ENCODE data around the gene LRCH1.

Gene LRCH1

DNA sequence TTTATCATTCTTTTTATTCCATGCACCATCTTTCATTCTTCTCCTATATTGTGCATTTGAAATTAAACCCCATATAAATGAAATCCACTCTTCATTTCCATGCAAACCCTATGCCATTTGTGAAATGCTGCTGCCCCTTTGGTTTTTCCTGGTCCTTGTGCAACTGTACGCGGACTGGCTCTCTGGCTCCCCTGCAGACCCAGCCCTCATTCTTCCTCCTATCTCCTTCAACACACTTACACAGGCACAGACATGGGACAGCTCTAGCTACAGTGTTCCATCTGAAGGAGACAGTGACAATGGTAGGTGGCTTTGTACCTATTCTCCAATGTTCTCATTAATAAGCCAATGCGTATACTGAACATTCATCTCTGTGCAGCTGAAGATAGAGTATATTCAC is 162.4 kb downstream of the LRCH1 start:
- Histone ChIP-seq H3K4me3 (ENCODE audit: low read length in 2 of 2) (no peak overlapping the region), H3K9me3 (replicated peaks in 1 of 2; ENCODE audit: control insufficient read depth in 2 of 2, insufficient read depth in 1 of 2, low read depth in 1 of 2, low read length in 2 of 2) (no peaks in the 10 kb centered on the region), H2BK15ac (ENCODE audit: low read length) (no peak overlapping the region), H3K9ac (ENCODE audit: low read depth, low read length, poor library complexity) (no peak overlapping the region), H3K36me3 (replicated peaks in 1 of 2; ENCODE audit: control insufficient read depth in 2 of 2, insufficient read depth in 2 of 2, low read length in 2 of 2) (peaks cover 0 to 32% of the 10 kb centered on the region in 2 donors), H4K8ac (ENCODE audit: low read depth, low read length) (no peak overlapping the region), H3K4ac (ENCODE audit: low read length) (no peak overlapping the region), H3K18ac (ENCODE audit: low read length) (no peak overlapping the region), H3K27ac (replicated peaks; ENCODE audit: low read length) (no peak overlapping the region), H3K4me1 (ENCODE audit: control insufficient read depth in 2 of 2, insufficient read depth in 1 of 2, low read depth in 1 of 2, low read length in 2 of 2) (no peaks in the 10 kb centered on the region), H3K14ac (ENCODE audit: low read length) (no peak overlapping the region), H2BK5ac (ENCODE audit: low read length) (no peak overlapping the region), H3K23ac (ENCODE audit: low read depth, low read length, poor library complexity) (no peak overlapping the region), H2AK5ac (ENCODE audit: low read depth, low read length) (no peak overlapping the region), H3K27me3 (ENCODE audit: control insufficient read depth in 3 of 3, insufficient read depth in 3 of 3, low read depth in 1 of 3, low read length in 3 of 3) (no peaks in the 10 kb centered on the region), H2AFZ (ENCODE audit: low read length) (no peak overlapping the region), H2BK120ac (ENCODE audit: low read depth, low read length) (no peak overlapping the region), H4K91ac (ENCODE audit: low read depth, low read length, poor library complexity) (no peak overlapping the region), H2BK12ac (ENCODE audit: low read length) (no peak overlapping the region), H3K4me2 (ENCODE audit: insufficient read depth, low read length, poor library complexity, severe bottlenecking) (no peak overlapping the region), H3K79me1 (ENCODE audit: low read depth, low read length) (no peaks in the 10 kb centered on the region)
- no peak for DNase-seq (ENCODE audit: low spot score)
- WGBS, 2 donors (ENCODE audit: extremely low coverage in 2 of 2, insufficient read length in 2 of 2, insufficient replicate concordance in 1 of 2), result no CpG with 5 or more reads among the region's 3 CpGs

GRCh38 chr13:46716821-46717220 is 163.9 kb downstream of the LRCH1 start:
- Histone ChIP-seq H3K4me1 (ENCODE audit: control insufficient read depth in 2 of 2, insufficient read depth in 1 of 2, low read depth in 1 of 2, low read length in 2 of 2) (no peaks in the 10 kb centered on the region), H3K4me3 (ENCODE audit: low read length in 2 of 2) (no peak overlapping the region), H3K4me2 (ENCODE audit: insufficient read depth, low read length, poor library complexity, severe bottlenecking) (no peak overlapping the region), H3K27me3 (ENCODE audit: control insufficient read depth in 3 of 3, insufficient read depth in 3 of 3, low read depth in 1 of 3, low read length in 3 of 3) (no peaks in the 10 kb centered on the region), H2BK5ac (ENCODE audit: low read length) (no peak overlapping the region), H4K8ac (ENCODE audit: low read depth, low read length) (no peak overlapping the region), H3K27ac (replicated peaks; ENCODE audit: low read length) (no peak overlapping the region), H3K9ac (ENCODE audit: low read depth, low read length, poor library complexity) (no peak overlapping the region), H2BK120ac (ENCODE audit: low read depth, low read length) (no peak overlapping the region), H3K14ac (ENCODE audit: low read length) (no peak overlapping the region), H2AFZ (ENCODE audit: low read length) (no peak overlapping the region), H3K18ac (ENCODE audit: low read length) (no peak overlapping the region), H3K9me3 (replicated peaks in 1 of 2; ENCODE audit: control insufficient read depth in 2 of 2, insufficient read depth in 1 of 2, low read depth in 1 of 2, low read length in 2 of 2) (no peaks in the 10 kb centered on the region), H3K36me3 (replicated peaks in 1 of 2; ENCODE audit: control insufficient read depth in 2 of 2, insufficient read depth in 2 of 2, low read length in 2 of 2) (peaks cover 0 to 22% of the 10 kb centered on the region in 2 donors), H3K79me1 (ENCODE audit: low read depth, low read length) (no peaks in the 10 kb centered on the region), H3K23ac (ENCODE audit: low read depth, low read length, poor library complexity) (no peak overlapping the region), H2AK5ac (ENCODE audit: low read depth, low read length) (no peak overlapping the region), H2BK12ac (ENCODE audit: low read length) (no peak overlapping the region), H4K91ac (ENCODE audit: low read depth, low read length, poor library complexity) (no peak overlapping the region), H3K4ac (ENCODE audit: low read length) (no peak overlapping the region), H2BK15ac (ENCODE audit: low read length) (no peak overlapping the region)
- DNase-seq (ENCODE audit: low spot score), result no peak
- no CpG with 5 or more reads among the region's 1 CpG for WGBS, 2 donors (ENCODE audit: extremely low coverage in 2 of 2, insufficient read length in 2 of 2, insufficient replicate concordance in 1 of 2)

DNA sequence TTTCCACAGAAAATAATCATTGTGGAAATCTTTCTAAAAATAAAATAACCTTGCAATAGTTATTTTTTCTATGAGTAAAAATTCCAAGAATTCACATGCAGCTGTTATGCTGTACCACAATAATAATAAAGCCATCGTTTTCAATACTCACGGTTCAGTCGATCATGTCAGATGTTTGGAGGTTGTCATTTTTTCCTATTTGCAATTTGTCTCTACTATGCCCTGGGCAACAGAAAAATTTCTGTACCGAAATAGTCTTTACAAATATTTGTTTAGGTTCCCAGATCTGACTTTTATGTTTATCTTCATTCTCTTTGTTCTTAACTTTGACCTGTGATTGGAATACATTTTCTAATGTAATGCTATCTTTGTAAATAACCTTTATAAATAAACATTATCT is 164.3 kb downstream of the LRCH1 start:
- Histone ChIP-seq H2AFZ (ENCODE audit: low read length) (no peak overlapping the region), H2BK15ac (ENCODE audit: low read length) (no peak overlapping the region), H3K4ac (ENCODE audit: low read length) (no peak overlapping the region), H3K23ac (ENCODE audit: low read depth, low read length, poor library complexity) (no peak overlapping the region), H2BK5ac (ENCODE audit: low read length) (no peak overlapping the region), H3K9ac (ENCODE audit: low read depth, low read length, poor library complexity) (no peak overlapping the region), H3K27me3 (ENCODE audit: control insufficient read depth in 3 of 3, insufficient read depth in 3 of 3, low read depth in 1 of 3, low read length in 3 of 3) (no peaks in the 10 kb centered on the region), H3K4me3 (ENCODE audit: low read length in 2 of 2) (no peak overlapping the region), H3K36me3 (replicated peaks in 1 of 2; ENCODE audit: control insufficient read depth in 2 of 2, insufficient read depth in 2 of 2, low read length in 2 of 2) (peaks cover 0 to 18% of the 10 kb centered on the region in 2 donors), H2BK120ac (ENCODE audit: low read depth, low read length) (no peak overlapping the region), H2BK12ac (ENCODE audit: low read length) (no peak overlapping the region), H3K18ac (ENCODE audit: low read length) (no peak overlapping the region), H3K4me2 (ENCODE audit: insufficient read depth, low read length, poor library complexity, severe bottlenecking) (no peak overlapping the region), H4K91ac (ENCODE audit: low read depth, low read length, poor library complexity) (no peak overlapping the region), H3K14ac (ENCODE audit: low read length) (no peak overlapping the region), H4K8ac (ENCODE audit: low read depth, low read length) (no peak overlapping the region), H2AK5ac (ENCODE audit: low read depth, low read length) (no peak overlapping the region), H3K27ac (replicated peaks; ENCODE audit: low read length) (no peak overlapping the region), H3K79me1 (ENCODE audit: low read depth, low read length) (no peaks in the 10 kb centered on the region), H3K4me1 (ENCODE audit: control insufficient read depth in 2 of 2, insufficient read depth in 1 of 2, low read depth in 1 of 2, low read length in 2 of 2) (no peaks in the 10 kb centered on the region), H3K9me3 (replicated peaks in 1 of 2; ENCODE audit: control insufficient read depth in 2 of 2, insufficient read depth in 1 of 2, low read depth in 1 of 2, low read length in 2 of 2) (no peaks in the 10 kb centered on the region)
- DNase-seq (ENCODE audit: low spot score), result no peak
- no CpG with 5 or more reads among the region's 4 CpGs for WGBS, 2 donors (ENCODE audit: extremely low coverage in 2 of 2, insufficient read length in 2 of 2, insufficient replicate concordance in 1 of 2)

GRCh38 chr13:46717856-46718255 is 164.9 kb downstream of the LRCH1 start:
- WGBS, 2 donors (ENCODE audit: extremely low coverage in 2 of 2, insufficient read length in 2 of 2, insufficient replicate concordance in 1 of 2), result no CpG with 5 or more reads among the region's 2 CpGs

More at GRCh38 chr13:46717856-46718255, 164.9 kb downstream of the LRCH1 start:
- no peaks in the 10 kb centered on the region for H3K4me1 ChIP-seq (ENCODE audit: control insufficient read depth in 2 of 2, insufficient read depth in 1 of 2, low read depth in 1 of 2, low read length in 2 of 2)
- H2BK120ac ChIP-seq (ENCODE audit: low read depth, low read length), result no peak overlapping the region
- H4K8ac ChIP-seq (ENCODE audit: low read depth, low read length), result no peak overlapping the region
- H3K36me3 ChIP-seq (replicated peaks in 1 of 2; ENCODE audit: control insufficient read depth in 2 of 2, insufficient read depth in 2 of 2, low read length in 2 of 2), result peaks cover 0 to 15% of the 10 kb centered on the region in 2 donors
- no peak overlapping the region for H3K18ac ChIP-seq (ENCODE audit: low read length)
- no peak overlapping the region for H2BK12ac ChIP-seq (ENCODE audit: low read length)
- DNase-seq (ENCODE audit: low spot score), result no peak
- no peak overlapping the region for H3K4ac ChIP-seq (ENCODE audit: low read length)
- H2BK5ac ChIP-seq (ENCODE audit: low read length), result no peak overlapping the region
- no peaks in the 10 kb centered on the region for H3K9me3 ChIP-seq (replicated peaks in 1 of 2; ENCODE audit: control insufficient read depth in 2 of 2, insufficient read depth in 1 of 2, low read depth in 1 of 2, low read length in 2 of 2)
- no peak overlapping the region for H3K4me3 ChIP-seq (ENCODE audit: low read length in 2 of 2)
- H3K4me2 ChIP-seq (ENCODE audit: insufficient read depth, low read length, poor library complexity, severe bottlenecking), result no peak overlapping the region
- H3K27me3 ChIP-seq (ENCODE audit: control insufficient read depth in 3 of 3, insufficient read depth in 3 of 3, low read depth in 1 of 3, low read length in 3 of 3), result no peaks in the 10 kb centered on the region
- H3K79me1 ChIP-seq (ENCODE audit: low read depth, low read length), result no peaks in the 10 kb centered on the region
- H2BK15ac ChIP-seq (ENCODE audit: low read length), result no peak overlapping the region
- no peak overlapping the region for H4K91ac ChIP-seq (ENCODE audit: low read depth, low read length, poor library complexity)
- H3K9ac ChIP-seq (ENCODE audit: low read depth, low read length, poor library complexity), result no peak overlapping the region
- H3K27ac ChIP-seq (replicated peaks; ENCODE audit: low read length), result no peak overlapping the region
- H3K14ac ChIP-seq (ENCODE audit: low read length), result no peak overlapping the region
- no peak overlapping the region for H2AFZ ChIP-seq (ENCODE audit: low read length)
- no peak overlapping the region for H3K23ac ChIP-seq (ENCODE audit: low read depth, low read length, poor library complexity)
- H2AK5ac ChIP-seq (ENCODE audit: low read depth, low read length), result no peak overlapping the region

Measured in neuronal stem cell (in vitro differentiated cells).